Measurements from ENCODE around the gene CAMK4. TPM values are rescaled to one million over a fixed set of nuclear protein-coding genes. Genes with fewer than 3 reads are reported as not detected.

CAMK4 gene
- polyA plus RNA-seq, 1 donor (not counting 4 experiments of a cell fraction or from before 2014, with no cell fraction given), result 0.45 TPM

GRCh38 chr5:111337688-111338087, 113.5 kb downstream of the CAMK4 start:
- no peak overlapping the region for H2AFZ ChIP-seq (ENCODE audit: control insufficient read depth, low read length)
- no peak for DNase-seq (ENCODE audit: low read depth, low spot score)
- no peak overlapping the region for H3K27ac ChIP-seq (ENCODE audit: control insufficient read depth, insufficient read depth, low read length)

GRCh38 chr5:111345731-111346130, 121.5 kb downstream of the CAMK4 start:
- Histone ChIP-seq H3K9ac (ENCODE audit: control insufficient read depth, extremely low read depth, insufficient read depth, low read length) (no peak overlapping the region), H3K4me2 (ENCODE audit: control insufficient read depth, extremely low read depth, insufficient read depth, low read depth, low read length) (no peak overlapping the region), H4K20me1 (ENCODE audit: control insufficient read depth, extremely low read depth, insufficient read depth, low read length) (no peaks in the 10 kb centered on the region), H3K4me3 (ENCODE audit: control insufficient read depth in 2 of 3, extremely low read depth in 1 of 3, insufficient read depth in 2 of 3, low read depth in 1 of 3, low read length in 3 of 3) (no peak overlapping the region), H3K27ac (ENCODE audit: control insufficient read depth, insufficient read depth, low read length) (no peak overlapping the region), H3K36me3 (ENCODE audit: control insufficient read depth in 2 of 2, extremely low read depth in 1 of 2, insufficient read depth in 2 of 2, low read length in 2 of 2) (no peaks in the 10 kb centered on the region), H3K4me1 (ENCODE audit: control insufficient read depth, extremely low read depth, insufficient read depth, low read length) (peaks cover 10% of the 10 kb centered on the region), H3K79me2 (ENCODE audit: control insufficient read depth, insufficient read depth, low read length) (no peaks in the 10 kb centered on the region), H3K9me1 (ENCODE audit: control insufficient read depth, extremely low read depth, insufficient read depth, low read length) (no peaks in the 10 kb centered on the region), H3K9me3 (ENCODE audit: control insufficient read depth, low read depth, low read length) (no peaks in the 10 kb centered on the region), H2AFZ (ENCODE audit: control insufficient read depth, low read length) (no peak overlapping the region), H3K27me3 (ENCODE audit: control insufficient read depth, extremely low read depth, insufficient read depth, low read length) (no peaks in the 10 kb centered on the region)
- no peak for FAIRE-seq
- dilution Hi-C loops (cut with MboI; ENCODE audit: extremely low pct_ligation_motif_present, low sequenced_read_pairs), result no loop called here
- DNase-seq (ENCODE audit: low read depth, low spot score), result no peak
- TF ChIP-seq EZH2 (IDR thresholded peaks at IDR 0.05; ENCODE audit: low read length) (no peak), CTCF (optimal IDR thresholded peaks at IDR 0.05 in 1 of 3, IDR thresholded peaks at IDR 0.05 in 1 of 3, conservative IDR thresholded peaks at IDR 0.05 in 1 of 3; ENCODE audit: extremely low read depth in 1 of 3, insufficient read depth in 2 of 3, low read length in 3 of 3) (no peak)

More at GRCh38 chr5:111337688-111338087, 113.5 kb downstream of the CAMK4 start:
- Histone ChIP-seq H3K79me2 (ENCODE audit: control insufficient read depth, insufficient read depth, low read length) (no peaks in the 10 kb centered on the region), H3K9ac (ENCODE audit: control insufficient read depth, extremely low read depth, insufficient read depth, low read length) (no peak overlapping the region), H4K20me1 (ENCODE audit: control insufficient read depth, extremely low read depth, insufficient read depth, low read length) (no peaks in the 10 kb centered on the region), H3K4me2 (ENCODE audit: control insufficient read depth, extremely low read depth, insufficient read depth, low read depth, low read length) (no peak overlapping the region), H3K27me3 (ENCODE audit: control insufficient read depth, extremely low read depth, insufficient read depth, low read length) (no peaks in the 10 kb centered on the region), H3K36me3 (ENCODE audit: control insufficient read depth in 2 of 2, extremely low read depth in 1 of 2, insufficient read depth in 2 of 2, low read length in 2 of 2) (no peaks in the 10 kb centered on the region), H3K4me1 (ENCODE audit: control insufficient read depth, extremely low read depth, insufficient read depth, low read length) (no peaks in the 10 kb centered on the region), H3K4me3 (ENCODE audit: control insufficient read depth in 2 of 3, extremely low read depth in 1 of 3, insufficient read depth in 2 of 3, low read depth in 1 of 3, low read length in 3 of 3) (no peak overlapping the region), H3K9me3 (ENCODE audit: control insufficient read depth, low read depth, low read length) (no peaks in the 10 kb centered on the region), H3K9me1 (ENCODE audit: control insufficient read depth, extremely low read depth, insufficient read depth, low read length) (no peaks in the 10 kb centered on the region)
- dilution Hi-C loops (cut with MboI; ENCODE audit: extremely low pct_ligation_motif_present, low sequenced_read_pairs), result no loop called here
- no peak for TF ChIP-seq EZH2 (IDR thresholded peaks at IDR 0.05; ENCODE audit: low read length)
- FAIRE-seq, result no peak

GRCh38 chr5:111347021-111347420, 122.8 kb downstream of the CAMK4 start:
- Histone ChIP-seq H3K9me3 (ENCODE audit: control insufficient read depth, low read depth, low read length) (no peaks in the 10 kb centered on the region), H4K20me1 (ENCODE audit: control insufficient read depth, extremely low read depth, insufficient read depth, low read length) (no peaks in the 10 kb centered on the region), H3K27me3 (ENCODE audit: control insufficient read depth, extremely low read depth, insufficient read depth, low read length) (no peaks in the 10 kb centered on the region), H3K4me1 (ENCODE audit: control insufficient read depth, extremely low read depth, insufficient read depth, low read length) (peaks cover 10% of the 10 kb centered on the region), H3K79me2 (ENCODE audit: control insufficient read depth, insufficient read depth, low read length) (no peaks in the 10 kb centered on the region), H3K27ac (ENCODE audit: control insufficient read depth, insufficient read depth, low read length) (no peak overlapping the region), H3K9me1 (ENCODE audit: control insufficient read depth, extremely low read depth, insufficient read depth, low read length) (no peaks in the 10 kb centered on the region), H2AFZ (ENCODE audit: control insufficient read depth, low read length) (no peak overlapping the region), H3K4me2 (ENCODE audit: control insufficient read depth, extremely low read depth, insufficient read depth, low read depth, low read length) (peak overlapping the region; percentile 39), H3K4me3 (ENCODE audit: control insufficient read depth in 2 of 3, extremely low read depth in 1 of 3, insufficient read depth in 2 of 3, low read depth in 1 of 3, low read length in 3 of 3) (no peak overlapping the region), H3K9ac (ENCODE audit: control insufficient read depth, extremely low read depth, insufficient read depth, low read length) (no peak overlapping the region), H3K36me3 (ENCODE audit: control insufficient read depth in 2 of 2, extremely low read depth in 1 of 2, insufficient read depth in 2 of 2, low read length in 2 of 2) (no peaks in the 10 kb centered on the region)
- no peak for TF ChIP-seq CTCF (optimal IDR thresholded peaks at IDR 0.05 in 1 of 3, IDR thresholded peaks at IDR 0.05 in 1 of 3, conservative IDR thresholded peaks at IDR 0.05 in 1 of 3; ENCODE audit: extremely low read depth in 1 of 3, insufficient read depth in 2 of 3, low read length in 3 of 3)
- TF ChIP-seq EZH2 (IDR thresholded peaks at IDR 0.05; ENCODE audit: low read length), result no peak
- DNase-seq (ENCODE audit: low read depth, low spot score) (peak; percentile 28), FAIRE-seq (peak; percentile 65)
- dilution Hi-C loops (cut with MboI; ENCODE audit: extremely low pct_ligation_motif_present, low sequenced_read_pairs), result no loop called here

All from keratinocyte (primary cell).